Measurements from ENCODE around the gene LSMEM2.
A peak's percentile ranks its signal among the peaks of the same experiment; 100 is the strongest.

Gene LSMEM2

GRCh38 chr3:50292159-50293078, 13.5 kb downstream of the LSMEM2 start, which contains the start of gene IFRD2:
IFRD2 (minus strand) TSS chr3:50292429; CDS start chr3:50292274, 155 bp downstream.
- peak; percentile 96 for TF ChIP-seq MYC (IDR thresholded peaks at IDR 0.05; ENCODE audit: low read depth, low read length)
- peak; percentile 88 for TF ChIP-seq MAX (IDR thresholded peaks at IDR 0.05; ENCODE audit: low read depth, low read length)
- peak; percentile 62 for TF ChIP-seq POLR2A (IDR thresholded peaks at IDR 0.05; ENCODE audit: extremely low read depth, insufficient read length)
- TF ChIP-seq CTCF (IDR thresholded peaks at IDR 0.05; ENCODE audit: low read depth, low read length), result no peak
- peak; percentile 99 for DNase-seq (ENCODE audit: low read depth)
- H3K4me3 ChIP-seq (ENCODE audit: low read depth, low read length), result peak within 1 kb of the TSS; percentile 98

GRCh38 chr3:50293079-50293801, 14.4 kb downstream of the LSMEM2 start:
- DNase-seq (ENCODE audit: low read depth), result no peak
- TF ChIP-seq CTCF (IDR thresholded peaks at IDR 0.05; ENCODE audit: low read depth, low read length) (no peak), MAX (IDR thresholded peaks at IDR 0.05; ENCODE audit: low read depth, low read length) (no peak), MYC (IDR thresholded peaks at IDR 0.05; ENCODE audit: low read depth, low read length) (no peak), POLR2A (IDR thresholded peaks at IDR 0.05; ENCODE audit: extremely low read depth, insufficient read length) (no peak)
- H3K4me3 ChIP-seq (ENCODE audit: low read depth, low read length), result peak overlapping the region; percentile 64

GRCh38 chr3:50294089-50294488, 15.2 kb downstream of the LSMEM2 start:
- TF ChIP-seq POLR2A (IDR thresholded peaks at IDR 0.05; ENCODE audit: extremely low read depth, insufficient read length) (no peak), CTCF (IDR thresholded peaks at IDR 0.05; ENCODE audit: low read depth, low read length) (no peak), MAX (IDR thresholded peaks at IDR 0.05; ENCODE audit: low read depth, low read length) (no peak), MYC (IDR thresholded peaks at IDR 0.05; ENCODE audit: low read depth, low read length) (no peak)
- DNase-seq (ENCODE audit: low read depth), result no peak
- H3K4me3 ChIP-seq (ENCODE audit: low read depth, low read length), result no peak overlapping the region

GRCh38 chr3:50294492-50295403, 15.9 kb downstream of the LSMEM2 start:
- no peak overlapping the region for H3K4me3 ChIP-seq (ENCODE audit: low read depth, low read length)
- TF ChIP-seq CTCF (IDR thresholded peaks at IDR 0.05; ENCODE audit: low read depth, low read length), result no peak
- no peak for TF ChIP-seq POLR2A (IDR thresholded peaks at IDR 0.05; ENCODE audit: extremely low read depth, insufficient read length)
- no peak for TF ChIP-seq MYC (IDR thresholded peaks at IDR 0.05; ENCODE audit: low read depth, low read length)
- no peak for TF ChIP-seq MAX (IDR thresholded peaks at IDR 0.05; ENCODE audit: low read depth, low read length)
- DNase-seq (ENCODE audit: low read depth), result no peak
